Neural cell (in vitro differentiated cells): ENCODE data around the gene PARVG. TPM values are rescaled to one million over a fixed set of nuclear protein-coding genes. Genes with fewer than 3 reads are reported as not detected.

Experiments used
- H2AFZ ChIP-seq: fragments of 200-600, 300-800 bp; sonication (generic), shearing (Covaris generic); 2 replicates; pipeline ENCODE4 v1.6.0; 2014; ENCODE audit warnings: low read depth, mild to moderate bottlenecking, antibody characterized with exemption, low read length, moderate library complexity
- H3F3A ChIP-seq: fragments of 200-600 bp; shearing (Covaris generic); 2 replicates; pipeline ENCODE4 v1.6.1; 2016; ENCODE audit warnings: mild to moderate bottlenecking, moderate library complexity, mixed read lengths, antibody characterized with exemption, low read length; ENCODE audit not compliant: insufficient read depth, poor library complexity, severe bottlenecking
- H3K27ac ChIP-seq: fragments of 200-600, 300-800 bp; sonication (generic), shearing (Covaris generic); 2 replicates; pipeline ENCODE4 v1.5.1; 2014; ENCODE audit warnings: mild to moderate bottlenecking, low read length, moderate library complexity
- H3K27me3 ChIP-seq: fragments of 300-800, 200-600 bp; sonication (generic), shearing (Covaris generic); 2 replicates; pipeline ENCODE4 v1.6.0; 2014; ENCODE audit warnings: mild to moderate bottlenecking, low read depth, low read length, moderate library complexity; ENCODE audit not compliant: insufficient read depth
- H3K36me3 ChIP-seq: fragments of 300-800, 200-600 bp; sonication (generic), shearing (Covaris generic); 2 replicates; pipeline ENCODE4 v1.5.1; 2014; ENCODE audit warnings: mild to moderate bottlenecking, antibody characterized with exemption, low read length, moderate library complexity; ENCODE audit not compliant: insufficient read depth
- H3K4me2 ChIP-seq: fragments of 300-800, 200-600 bp; sonication (generic), shearing (Covaris generic); 2 replicates; pipeline ENCODE4 v1.6.0; 2014; ENCODE audit warnings: mild to moderate bottlenecking, low read length
- H3K4me3 ChIP-seq: fragments of 300-800, 200-600 bp; sonication (generic), shearing (Covaris generic); 2 replicates; pipeline ENCODE4 v1.5.1; 2014; ENCODE audit warnings: mild to moderate bottlenecking, low read length, moderate library complexity
- H3K79me2 ChIP-seq: fragments of 200-600 bp; shearing (Covaris generic); replicated peaks from 2 replicates; pipeline ENCODE4 v1.6.0; 2014; ENCODE audit warnings: mild to moderate bottlenecking, low read length, moderate library complexity; ENCODE audit not compliant: insufficient read depth
- H3K9ac ChIP-seq: fragments of 300-800, 200-600 bp; sonication (generic), shearing (Covaris generic); 2 replicates; pipeline ENCODE4 v1.6.1; 2016; ENCODE audit warnings: mild to moderate bottlenecking, low read length, mixed read lengths
- H3K9me2 ChIP-seq: fragments of 200-600 bp; shearing (Covaris generic); 2 replicates; pipeline ENCODE4 v1.6.1; 2016; ENCODE audit warnings: mild to moderate bottlenecking, low read length, mixed read lengths; ENCODE audit not compliant: insufficient read depth
- H3K9me3 ChIP-seq: fragments of 200-600, 300-800 bp; sonication (generic), shearing (Covaris generic); 2 replicates; pipeline ENCODE4 v1.6.1; 2016; ENCODE audit warnings: mild to moderate bottlenecking, mixed run types, low read length, moderate library complexity, mixed read lengths
- H4K20me1 ChIP-seq: fragments of 200-600 bp; shearing (Covaris generic); 2 replicates; pipeline ENCODE4 v1.6.1; 2016; ENCODE audit warnings: mild to moderate bottlenecking, mixed run types; ENCODE audit not compliant: insufficient read depth
- CTCF ChIP-seq: fragments of 450-650 bp; IDR thresholded peaks from 2 replicates; pipeline ENCODE4 v1.5.1; 2014; ENCODE audit warnings: antibody characterized with exemption, mild to moderate bottlenecking, moderate library complexity; ENCODE audit not compliant: poor library complexity, severe bottlenecking
- EP300 ChIP-seq: fragments of 450-650 bp; conservative IDR thresholded peaks from 2 replicates; pipeline ENCODE4 v1.6.1; 2014; ENCODE audit warnings: antibody characterized with exemption, mild to moderate bottlenecking, moderate library complexity; ENCODE audit not compliant: poor library complexity, severe bottlenecking
- EZH2 ChIP-seq: fragments of 200-600, 300-800 bp; shearing (Covaris generic), sonication (generic); IDR thresholded peaks from 2 replicates; pipeline ENCODE4 v1.6.1; 2014; ENCODE audit warnings: antibody characterized with exemption, low read length, borderline replicate concordance, mild to moderate bottlenecking; ENCODE audit not compliant: insufficient read depth, poor library complexity, severe bottlenecking
- MXI1 ChIP-seq: fragments of 450-650 bp; conservative IDR thresholded peaks from 2 replicates; pipeline ENCODE4 v1.6.1; 2014; ENCODE audit warnings: antibody characterized with exemption, mild to moderate bottlenecking; ENCODE audit not compliant: poor library complexity, severe bottlenecking
- POLR2AphosphoS5 ChIP-seq: IDR thresholded peaks from 2 replicates; pipeline ENCODE4 v1.6.1; 2012
- RAD21 ChIP-seq: fragments of 450-650 bp; conservative IDR thresholded peaks from 2 replicates; pipeline ENCODE4 v1.6.1; 2014; ENCODE audit warnings: antibody characterized with exemption, mild to moderate bottlenecking, moderate library complexity
- REST ChIP-seq: IDR thresholded peaks from 2 replicates; pipeline ENCODE4 v1.6.1; 2012; ENCODE audit warnings: borderline replicate concordance
- SMC3 ChIP-seq: fragments of 450-650 bp; conservative IDR thresholded peaks from 2 replicates; pipeline ENCODE4 v1.6.1; 2014; ENCODE audit warnings: antibody characterized with exemption, mild to moderate bottlenecking, moderate library complexity; ENCODE audit not compliant: poor library complexity
- TAF1 ChIP-seq: IDR thresholded peaks from 2 replicates; pipeline ENCODE4 v1.6.1; 2012; ENCODE audit warnings: low read depth
- polyA plus RNA-seq: library from polyadenylated mRNA; depleted of rRNA; stranded (reverse); fragments of >200 nt; gene quantifications from 2 replicates; pipeline ENCODE4 v1.2.3, GENCODE V29; 2014

PARVG gene
- polyA plus RNA-seq, 1 donor from 2014 or later = not detected

- Histone ChIP-seq H3K27ac (no peak overlapping the region), H3K9me2 (no peaks in the 10 kb centered on the region), H3K79me2 (no peaks in the 10 kb centered on the region), H3K9ac (no peak overlapping the region), H3K4me3 (no peak overlapping the region), H3K9me3 (peaks cover 8% of the 10 kb centered on the region), H2AFZ (no peak overlapping the region), H3F3A (no peaks in the 10 kb centered on the region), H3K36me3 (no peaks in the 10 kb centered on the region), H3K4me2 (no peak overlapping the region), H3K27me3 (no peaks in the 10 kb centered on the region), H4K20me1 (no peaks in the 10 kb centered on the region)
- TF ChIP-seq MXI1 = no peak
- no peak for TF ChIP-seq REST
- no peak for TF ChIP-seq EP300
- TF ChIP-seq RAD21 = no peak
- no peak for TF ChIP-seq CTCF
- no peak for TF ChIP-seq SMC3
- no peak for TF ChIP-seq EZH2
- no peak for TF ChIP-seq TAF1
- TF ChIP-seq POLR2AphosphoS5 = no peak
Measured at GRCh38 chr22:44248926-44249325, 68.2 kb downstream of the PARVG start.

GRCh38 chr22:44249376-44250147 is 68.8 kb downstream of the PARVG start:
- no peak overlapping the region for H3K4me2 ChIP-seq
- no peaks in the 10 kb centered on the region for H3F3A ChIP-seq
- H3K9me2 ChIP-seq = no peaks in the 10 kb centered on the region
- no peaks in the 10 kb centered on the region for H3K36me3 ChIP-seq
- no peak overlapping the region for H3K27ac ChIP-seq
- H3K9me3 ChIP-seq = peaks cover 8% of the 10 kb centered on the region
- no peaks in the 10 kb centered on the region for H4K20me1 ChIP-seq
- H2AFZ ChIP-seq = no peak overlapping the region
- H3K27me3 ChIP-seq = no peaks in the 10 kb centered on the region
- H3K79me2 ChIP-seq = no peaks in the 10 kb centered on the region
- no peak overlapping the region for H3K9ac ChIP-seq
- TF ChIP-seq POLR2AphosphoS5 (no peak), REST (no peak), RAD21 (no peak), MXI1 (no peak), TAF1 (no peak), SMC3 (no peak), CTCF (no peak), EP300 (no peak), EZH2 (no peak)
- H3K4me3 ChIP-seq = no peak overlapping the region
